Lung (tissue), 12 donors: ENCODE measurements around the gene HIP1R. TPM values are rescaled to one million over a fixed set of nuclear protein-coding genes. Genes with fewer than 3 reads are reported as not detected.

Experiments used
- ATAC-seq: fragments of 200-7000 bp; cut with Tn5 transposase; one replicate; pipeline ENCODE4 v1.9.1; 2020; ENCODE audit warnings: moderate number of reproducible peaks; ENCODE audit not compliant: insufficient read depth, low FRiP score
- DNase-seq, 3 donors: peaks; one replicate each; pipeline ENCODE4 v3.0.0-alpha.2; 2013 to 2017
- H3K27ac ChIP-seq, 2 donors: one replicate each; pipeline ENCODE4 v1.5.1; 2013; ENCODE audit warnings: mild to moderate bottlenecking in 2 of 2, moderate library complexity in 2 of 2, control low read depth in 1 of 2, inconsistent platforms in 1 of 2, low read depth in 1 of 2, low read length in 1 of 2
- H3K27me3 ChIP-seq, 3 donors: one replicate each; pipeline ENCODE4 v1.5.1; 2013; ENCODE audit warnings: low read length in 2 of 3; ENCODE audit not compliant: control insufficient read depth in 3 of 3, insufficient read depth in 3 of 3
- H3K36me3 ChIP-seq, 4 donors: one replicate each; pipeline ENCODE4 v1.5.1; 2013; ENCODE audit warnings: low read length in 4 of 4, mild to moderate bottlenecking in 1 of 4, moderate library complexity in 1 of 4; ENCODE audit not compliant: control insufficient read depth in 4 of 4, insufficient read depth in 4 of 4
- H3K4me1 ChIP-seq, 5 donors: one replicate each; pipeline ENCODE4 v1.5.1; 2013; ENCODE audit warnings: low read length in 5 of 5, mild to moderate bottlenecking in 2 of 5, moderate library complexity in 1 of 5; ENCODE audit not compliant: control insufficient read depth in 5 of 5, insufficient read depth in 5 of 5
- H3K4me3 ChIP-seq: one replicate; pipeline ENCODE4 v1.5.1; 2013; ENCODE audit warnings: mild to moderate bottlenecking, control low read depth, moderate library complexity
- H3K9ac ChIP-seq, 2 donors: one replicate each; pipeline ENCODE4 v1.5.1; 2013; ENCODE audit warnings: low read length in 2 of 2, control low read depth in 1 of 2; ENCODE audit not compliant: insufficient read depth in 1 of 2
- H3K9me3 ChIP-seq, 4 donors: one replicate each; pipeline ENCODE4 v1.5.1; 2013; ENCODE audit warnings: low read length in 3 of 4, mild to moderate bottlenecking in 1 of 4, moderate library complexity in 1 of 4; ENCODE audit not compliant: control insufficient read depth in 4 of 4, insufficient read depth in 3 of 4
- CTCF ChIP-seq: IDR thresholded peaks from 2 replicates; pipeline ENCODE4 v1.5.1; 2012; ENCODE audit warnings: mild to moderate bottlenecking; ENCODE audit errors: control extremely low read depth, extremely low read depth
- WGBS, 2 donors: extraction: QIAGEN DNeasy Blood & Tissue Kit; methylation state at CpG; one replicate each; pipeline ENCODE4 v1.1.7; 2013; 5-methylcytosine and 5-hydroxymethylcytosine counted together
- polyA plus RNA-seq, 2 donors: library from polyadenylated mRNA; stranded (reverse); fragments of 200-250 nt; gene quantifications; one replicate each; pipeline ENCODE4 v1.2.1, GENCODE V29; 2013
- total RNA-seq, 2 donors: library from RNA; depleted of rRNA in 1 of 2; stranded (reverse); fragments of >200 nt in 1 of 2; gene quantifications; one replicate each; pipeline ENCODE4 v1.2.1, GENCODE V29; 2014 to 2021
- donor health status: control.
- donor health status: control.
- donor health status: Bipolar disorder and iron deficiency.
- donor health status: healthy.
- donor health status: DM: yes; HTN: yes; CAD: no.

The HIP1R gene
- total and polyA plus RNA-seq, 4 donors = 33.8 to 56.3 (median 35.4) TPM

DNA sequence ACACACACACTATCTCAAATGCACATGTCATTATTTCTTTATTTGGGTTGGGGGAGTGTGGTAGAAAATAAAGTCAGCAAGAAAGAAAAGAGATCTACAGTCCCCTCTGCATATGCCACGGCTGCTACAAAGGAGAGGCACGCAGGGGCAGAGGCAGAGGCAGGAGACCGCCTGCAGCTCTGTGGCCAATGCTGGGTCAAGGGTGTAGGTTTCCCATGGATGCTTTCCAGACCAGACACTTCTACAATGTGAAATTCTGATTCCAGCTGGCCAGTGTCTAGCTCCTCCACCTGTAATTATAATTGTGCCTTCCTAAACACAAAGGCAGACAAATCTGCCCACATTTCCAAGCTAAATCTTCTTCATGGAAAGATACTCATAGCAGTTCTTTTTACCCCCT, 41.5 kb downstream of the HIP1R start:
- no peak for ATAC-seq
- Histone ChIP-seq H3K36me3 (peaks cover 0 to 8% (median 0%) of the 10 kb centered on the region in 4 donors), H3K9me3 (no peaks in the 10 kb centered on the region), H3K27ac (no peak overlapping the region), H3K4me1 (peaks cover 23 to 37% (median 34%) of the 10 kb centered on the region in 5 donors), H3K9ac (no peak overlapping the region), H3K27me3 (no peaks in the 10 kb centered on the region), H3K4me3 (no peak overlapping the region)
- WGBS, 2 donors = 71 to 90% methylated on average over 3 of the region's 3 CpGs
- no peak for TF ChIP-seq CTCF
- no peak for DNase-seq

- H3K9me3 ChIP-seq = no peaks in the 10 kb centered on the region
- no peak overlapping the region for H3K9ac ChIP-seq
- no peak for ATAC-seq
- peak overlapping the region in 1 of 2 donors; percentile 28 for H3K27ac ChIP-seq
- H3K36me3 ChIP-seq = peaks cover 0 to 8% (median 0%) of the 10 kb centered on the region in 4 donors
- WGBS, 2 donors = 80 to 81% methylated on average over 17 of the region's 17 CpGs
- peaks cover 3 to 28% (median 17%) of the 10 kb centered on the region in 5 donors for H3K4me1 ChIP-seq
- TF ChIP-seq CTCF = no peak
- H3K4me3 ChIP-seq = no peak overlapping the region
- DNase-seq = no peak
- H3K27me3 ChIP-seq = no peaks in the 10 kb centered on the region
Measured at GRCh38 chr12:122878780-122879612, 43.7 kb downstream of the HIP1R start.

- no peak for TF ChIP-seq CTCF
- ATAC-seq (no peak), DNase-seq (peak in 2 of 3 donors; percentile 66 to 75)
- no peak overlapping the region for H3K4me3 ChIP-seq
- peaks cover 0 to 8% (median 0%) of the 10 kb centered on the region in 4 donors for H3K36me3 ChIP-seq
- no peaks in the 10 kb centered on the region for H3K9me3 ChIP-seq
- peaks cover 0 to 26% (median 16%) of the 10 kb centered on the region in 5 donors for H3K4me1 ChIP-seq
- WGBS, 2 donors = 70 to 82% methylated on average over 10 of the region's 10 CpGs
- peak overlapping the region in 1 of 2 donors; percentile 17 for H3K27ac ChIP-seq
- peak overlapping the region in 1 of 2 donors; percentile 76 for H3K9ac ChIP-seq
- H3K27me3 ChIP-seq = no peaks in the 10 kb centered on the region
Measured at GRCh38 chr12:122880155-122880667, 45.0 kb downstream of the HIP1R start.
